GM18909 (cell line): ENCODE data around the gene SPEN.

ENCODE experiments used
- ATAC-seq: cut with Tn5 transposase; IDR thresholded peaks from one replicate; pipeline ENCODE4 v1.9.1; 2021; ENCODE audit warnings: mild to moderate bottlenecking; ENCODE audit not compliant: unreplicated experiment, poor library complexity

Gene SPEN

DNA sequence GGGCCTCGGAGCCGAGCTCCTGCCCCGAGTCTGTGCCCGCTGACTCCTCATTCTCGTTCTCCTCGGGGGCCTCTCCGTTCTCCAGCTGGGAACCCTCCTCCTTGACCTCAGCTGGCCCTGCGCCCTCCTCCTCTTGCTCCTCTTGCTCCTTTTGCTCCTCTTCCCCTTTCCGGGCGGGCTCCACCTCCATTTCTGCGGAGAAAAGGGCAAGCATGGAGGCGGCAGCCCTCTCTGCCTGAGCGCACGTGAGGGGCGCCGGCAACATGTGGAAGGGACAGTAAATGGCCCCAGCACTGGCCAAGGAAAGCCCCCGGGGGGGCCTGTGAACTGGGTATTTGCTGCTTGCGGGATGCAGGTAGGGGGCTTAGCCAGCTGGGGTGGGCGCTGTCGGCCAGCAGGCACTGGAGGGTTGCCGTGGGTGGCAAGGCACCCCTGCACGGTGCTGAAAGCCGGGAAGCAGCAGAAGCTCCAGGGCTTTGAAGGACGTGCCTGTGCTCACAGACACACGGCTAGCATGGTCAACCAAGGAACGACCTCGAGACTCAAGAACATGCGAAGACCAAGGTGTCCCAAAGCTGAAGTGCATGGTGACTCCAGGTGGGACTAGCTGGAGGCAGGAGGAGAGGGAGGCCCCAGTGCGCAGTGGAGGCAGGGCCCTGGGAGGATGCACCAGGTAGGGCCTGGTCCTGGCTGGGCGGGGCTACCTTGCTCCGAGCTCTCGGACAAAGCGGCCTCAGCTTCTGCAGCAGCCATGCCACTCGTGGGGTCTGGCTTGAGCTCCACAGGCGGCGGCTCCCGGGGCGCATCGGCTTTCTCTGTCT is 97.7 kb downstream of the SPEN start:
- ATAC-seq: no peak

DNA sequence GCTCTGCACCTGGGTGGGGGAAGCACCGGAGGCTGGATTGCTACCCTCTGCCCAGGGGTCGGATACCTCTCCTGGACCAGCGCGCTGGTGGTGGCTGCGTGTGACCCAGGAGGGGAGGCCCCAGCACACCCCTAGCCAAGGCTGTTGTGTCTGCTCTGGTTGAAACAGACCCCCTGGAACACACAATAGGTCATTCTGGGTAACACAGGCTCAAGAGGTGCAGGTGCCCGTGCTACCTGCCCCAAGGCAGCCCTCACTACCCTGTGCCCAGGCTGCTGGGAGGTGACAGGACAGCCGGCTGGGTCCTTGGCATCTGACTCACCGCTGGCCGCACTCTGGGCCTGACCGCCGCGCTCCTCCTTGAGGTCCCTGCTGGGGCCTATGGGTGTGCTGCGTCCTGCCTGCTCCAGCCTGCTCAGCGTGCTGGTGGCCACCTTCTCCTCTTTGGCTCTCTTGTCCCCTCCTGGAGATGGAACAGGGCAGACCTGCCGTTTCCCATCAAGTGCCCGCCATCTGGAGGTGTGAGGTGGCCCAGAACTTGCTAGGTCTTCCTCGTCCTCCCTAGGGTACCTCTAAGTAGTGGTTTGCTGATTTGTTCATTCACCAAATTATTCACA is 98.4 kb downstream of the SPEN start:
- no peak for ATAC-seq

DNA sequence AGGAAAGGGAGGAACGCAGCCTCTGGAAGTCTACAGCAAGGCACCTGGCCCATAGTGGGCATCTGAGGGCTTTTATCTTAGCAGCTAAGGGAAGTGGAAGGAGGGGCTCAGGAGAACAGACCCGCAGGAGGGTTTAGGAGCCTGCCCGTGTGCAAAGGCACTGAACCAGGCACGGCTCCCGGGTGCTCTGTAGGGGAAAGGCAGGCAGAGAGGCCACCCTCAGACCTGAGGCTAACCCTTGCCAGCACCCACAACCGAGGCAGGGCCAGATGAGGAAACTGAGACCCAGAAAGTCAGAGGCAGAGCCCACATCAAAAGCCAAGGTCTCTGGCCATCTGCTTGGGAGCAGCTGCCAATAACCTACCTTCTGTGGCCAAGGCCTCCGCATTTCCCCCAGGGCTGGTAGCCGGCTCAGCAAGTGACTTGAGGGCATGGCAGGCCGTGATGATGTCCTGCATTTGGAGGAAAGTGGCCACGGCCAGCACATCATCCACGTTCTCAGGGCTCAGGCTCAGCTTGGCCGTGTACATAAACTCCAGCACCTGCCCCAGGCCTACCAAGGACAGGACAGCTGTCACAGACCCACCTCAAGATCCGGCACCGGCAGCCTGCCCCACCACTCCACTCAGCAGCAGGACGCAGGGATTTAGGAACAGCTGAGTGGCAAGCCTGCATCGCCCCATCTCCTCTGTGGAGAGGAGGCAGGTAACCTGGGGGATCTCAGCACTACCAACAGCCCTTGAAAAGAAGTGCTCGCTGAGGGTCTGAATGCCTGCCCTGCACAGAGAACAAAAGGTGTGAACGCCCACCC is 99.3 kb downstream of the SPEN start:
- ATAC-seq: no peak

DNA sequence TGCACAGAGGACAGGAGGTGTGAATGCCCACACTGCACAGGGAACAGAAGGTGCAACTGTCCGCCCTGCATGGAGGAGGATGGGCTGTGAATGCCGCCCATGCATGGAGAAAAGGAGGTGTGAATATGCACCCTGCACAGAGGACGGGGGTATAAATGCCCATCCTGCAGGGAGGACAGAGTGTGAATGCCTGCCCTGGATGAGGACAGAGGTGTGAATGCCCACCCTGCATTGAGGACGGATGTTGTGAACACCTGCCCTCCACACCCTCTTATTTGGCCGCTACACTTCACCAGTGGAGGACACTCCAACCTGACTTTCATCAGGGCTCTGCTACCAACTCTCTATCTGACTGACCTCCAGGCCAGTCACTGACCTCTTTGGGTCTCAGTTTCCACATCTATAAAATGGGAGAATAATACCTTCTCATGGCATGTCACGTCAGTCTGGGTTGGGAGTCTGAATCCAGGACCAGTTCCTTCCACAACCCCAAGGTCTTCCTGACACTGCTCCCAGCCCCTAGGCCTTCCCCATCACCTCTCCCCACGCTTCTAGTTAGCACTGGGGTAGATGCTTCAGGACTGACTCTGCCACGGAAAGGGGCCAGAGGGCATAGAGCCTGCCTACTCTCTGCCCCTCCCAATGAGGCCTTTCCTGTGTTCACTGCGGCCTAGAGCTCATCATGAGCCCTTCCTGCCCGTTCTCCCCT is 100.0 kb downstream of the SPEN start:
- ATAC-seq: no peak

DNA sequence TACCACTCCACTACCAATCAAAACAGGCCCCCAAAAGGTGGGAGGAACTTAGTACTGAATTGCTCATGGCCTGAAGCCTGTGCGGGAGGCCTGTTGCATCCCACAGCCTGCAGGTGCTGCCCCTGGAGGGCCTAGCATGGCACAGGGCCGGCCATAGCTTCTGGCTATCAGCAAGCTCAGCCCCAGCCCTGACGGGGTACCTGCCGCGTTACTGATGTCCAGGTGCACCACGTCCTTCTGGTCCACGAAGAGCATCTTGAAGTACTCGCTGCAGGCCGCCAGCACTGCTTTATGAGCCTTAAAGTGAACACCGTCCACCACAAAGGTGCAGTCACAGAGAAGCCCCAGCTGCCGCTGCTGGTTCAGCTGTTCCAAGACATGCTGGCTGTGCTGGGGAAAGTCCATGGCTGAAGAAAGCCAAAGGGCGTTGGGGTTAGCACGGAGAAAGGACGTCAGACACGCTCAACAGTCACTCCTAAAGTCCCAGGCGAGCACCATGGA is 100.6 kb downstream of the SPEN start:
- ATAC-seq: no peak

DNA sequence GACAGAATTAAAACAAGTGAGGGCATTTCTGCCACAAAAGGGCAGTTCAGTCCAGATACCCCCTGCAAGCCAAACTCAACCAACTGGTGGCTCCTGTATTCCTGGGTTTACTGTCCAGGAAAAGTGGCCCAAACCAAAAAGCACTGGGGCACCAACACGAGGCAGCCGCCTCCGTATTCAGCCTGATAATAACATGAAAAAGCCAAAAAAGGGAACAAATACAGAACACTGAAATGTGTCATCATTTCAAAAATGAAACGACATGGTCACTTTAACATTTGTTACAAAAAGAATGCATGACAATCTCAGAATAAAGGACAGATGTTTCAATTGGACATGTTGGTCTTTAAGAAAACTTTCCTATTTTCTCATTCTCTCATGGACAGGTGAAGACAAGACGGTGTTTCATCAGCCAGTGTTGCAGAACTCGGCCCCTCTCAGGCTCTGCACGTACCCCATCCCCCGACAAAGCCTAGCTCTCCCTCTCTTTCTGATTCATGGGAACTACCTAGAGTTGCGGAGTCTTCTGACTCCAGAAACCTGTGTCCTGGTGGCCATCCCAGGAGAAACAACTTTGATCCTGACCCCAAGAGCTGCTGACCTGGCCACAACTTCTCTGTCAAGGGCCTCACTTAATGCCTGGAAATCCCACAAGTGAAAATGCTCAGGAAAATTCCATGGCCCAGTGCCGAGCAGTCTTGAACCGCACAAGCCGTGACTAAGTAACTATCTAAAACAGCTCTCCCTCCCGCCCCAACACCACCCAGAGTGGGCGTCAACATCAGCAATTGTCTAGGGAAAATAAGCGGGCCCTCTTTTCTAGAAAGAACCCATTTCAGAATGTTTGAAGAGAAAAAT is 101.3 kb downstream of the SPEN start:
- ATAC-seq: peak; percentile 11

DNA sequence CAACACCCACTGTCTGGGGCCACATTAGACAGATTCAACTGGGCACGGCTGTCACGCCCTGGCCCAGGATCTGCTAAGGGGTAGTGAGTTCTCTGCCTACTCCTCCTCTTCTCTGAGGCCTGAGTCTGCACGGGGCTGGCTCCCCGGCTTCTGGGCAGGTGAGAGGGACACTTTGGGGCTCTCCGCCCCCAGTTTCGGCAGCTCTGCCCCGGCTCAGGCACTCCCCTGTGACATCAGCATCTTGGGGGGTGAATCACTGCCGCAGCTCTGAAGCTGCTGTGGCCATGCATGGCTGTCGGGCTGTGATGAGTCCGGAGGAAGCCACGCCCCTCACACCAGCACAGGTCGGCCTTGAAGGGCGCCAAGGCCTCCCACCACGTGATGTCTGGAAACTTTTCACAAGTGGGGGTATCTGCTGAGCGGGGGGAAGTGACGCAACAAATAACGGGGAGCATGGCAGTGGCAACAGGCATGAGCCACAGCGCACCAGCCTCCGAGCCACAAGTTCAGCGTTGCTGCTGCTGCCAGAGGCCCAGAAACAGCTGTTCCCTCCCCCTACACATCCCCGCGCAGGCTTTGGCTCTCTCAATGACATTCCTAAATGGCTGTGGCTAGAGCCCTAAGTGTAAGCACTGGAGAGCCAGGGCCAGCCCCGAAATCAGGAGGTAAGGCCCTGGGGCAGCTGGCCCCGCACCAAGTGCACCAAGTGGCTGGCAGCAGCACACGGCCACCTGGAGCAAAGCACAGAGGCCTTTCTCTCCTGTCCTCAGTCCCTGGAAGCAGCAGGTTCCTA is 102.1 kb downstream of the SPEN start:
- ATAC-seq: peak; percentile 54

DNA sequence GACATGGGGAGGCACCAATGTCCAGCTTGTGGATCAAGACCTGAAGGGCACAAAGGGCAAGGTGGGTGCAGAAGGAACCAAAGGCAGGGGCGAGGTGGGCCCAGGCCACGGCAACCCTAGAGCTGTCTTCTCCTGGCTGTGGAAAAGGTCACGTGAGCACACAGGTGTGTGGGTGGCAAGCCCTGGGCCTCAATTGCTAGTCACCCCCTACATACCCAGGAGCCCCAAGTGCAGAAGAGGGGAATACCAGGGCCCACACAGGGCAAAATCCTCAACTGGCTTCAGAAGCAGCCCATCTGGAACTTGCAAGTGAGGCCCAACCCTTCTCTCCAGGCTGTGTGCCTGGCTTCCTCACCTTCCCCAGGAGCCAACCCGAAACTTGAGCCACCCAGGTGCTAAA is 102.8 kb downstream of the SPEN start:
- ATAC-seq: no peak

DNA sequence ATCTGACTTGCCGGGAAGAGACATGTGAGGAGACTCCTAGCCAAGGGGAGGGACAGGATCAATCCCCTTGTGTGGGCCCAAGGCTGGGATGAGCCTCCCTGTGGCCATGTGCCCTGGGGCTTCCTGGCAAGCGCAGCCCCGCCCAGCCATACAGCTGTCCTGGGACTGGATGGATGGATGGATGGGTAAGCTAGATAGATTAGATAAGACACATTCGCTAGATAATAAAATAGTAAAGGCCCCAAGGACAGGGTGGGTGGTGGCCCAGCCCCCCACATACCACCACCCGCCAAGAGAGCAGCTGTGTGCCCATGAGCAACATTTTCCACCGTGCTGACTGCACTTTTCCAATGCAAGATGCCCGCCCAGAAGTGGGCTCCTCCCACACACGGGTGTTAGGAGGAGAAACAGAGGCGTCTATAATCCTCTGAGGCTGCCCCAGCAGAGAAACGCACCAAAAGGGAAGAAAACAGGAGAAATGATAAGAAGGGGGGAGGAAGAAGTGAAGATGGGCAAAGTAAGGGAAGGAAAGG is 103.3 kb downstream of the SPEN start:
- ATAC-seq: no peak

DNA sequence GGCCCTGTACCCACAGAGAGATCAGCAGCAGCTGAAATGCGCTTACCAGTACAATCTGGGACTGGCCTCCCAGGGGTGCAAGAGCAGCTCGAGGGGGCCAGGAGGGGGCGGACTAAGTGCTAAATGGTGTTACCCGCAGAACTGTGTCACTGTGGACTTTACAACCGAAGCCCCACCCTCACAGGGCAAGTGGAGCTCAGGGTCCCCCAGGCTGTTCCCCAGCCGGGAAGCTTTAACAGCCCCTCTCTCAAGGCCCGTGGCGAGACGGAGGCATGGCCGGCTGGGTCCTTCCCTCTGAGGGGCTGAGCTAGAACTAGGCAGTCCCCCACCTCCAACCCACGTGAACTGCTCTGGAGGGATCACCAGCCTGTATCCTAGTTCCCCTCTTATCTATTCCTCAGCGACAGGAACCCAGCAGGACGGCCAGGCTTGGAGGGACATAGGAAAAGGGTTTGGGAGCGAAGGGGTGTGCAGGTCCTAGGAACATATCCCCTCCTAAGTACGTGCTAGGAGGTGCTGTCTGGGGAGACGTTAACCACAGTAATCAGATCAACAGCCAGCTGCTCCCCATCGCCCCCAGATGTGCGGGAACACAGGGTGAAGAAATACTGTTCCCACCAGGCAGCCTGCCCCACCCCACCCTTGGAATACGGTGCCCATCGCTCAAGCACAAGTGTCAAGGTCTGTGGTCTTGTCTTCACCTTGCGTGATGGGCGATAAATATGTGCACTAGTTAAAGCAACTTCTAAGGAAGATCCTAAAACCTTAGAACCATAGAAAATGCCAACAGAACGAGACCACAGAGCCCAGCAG is 104.0 kb downstream of the SPEN start:
- ATAC-seq: no peak

DNA sequence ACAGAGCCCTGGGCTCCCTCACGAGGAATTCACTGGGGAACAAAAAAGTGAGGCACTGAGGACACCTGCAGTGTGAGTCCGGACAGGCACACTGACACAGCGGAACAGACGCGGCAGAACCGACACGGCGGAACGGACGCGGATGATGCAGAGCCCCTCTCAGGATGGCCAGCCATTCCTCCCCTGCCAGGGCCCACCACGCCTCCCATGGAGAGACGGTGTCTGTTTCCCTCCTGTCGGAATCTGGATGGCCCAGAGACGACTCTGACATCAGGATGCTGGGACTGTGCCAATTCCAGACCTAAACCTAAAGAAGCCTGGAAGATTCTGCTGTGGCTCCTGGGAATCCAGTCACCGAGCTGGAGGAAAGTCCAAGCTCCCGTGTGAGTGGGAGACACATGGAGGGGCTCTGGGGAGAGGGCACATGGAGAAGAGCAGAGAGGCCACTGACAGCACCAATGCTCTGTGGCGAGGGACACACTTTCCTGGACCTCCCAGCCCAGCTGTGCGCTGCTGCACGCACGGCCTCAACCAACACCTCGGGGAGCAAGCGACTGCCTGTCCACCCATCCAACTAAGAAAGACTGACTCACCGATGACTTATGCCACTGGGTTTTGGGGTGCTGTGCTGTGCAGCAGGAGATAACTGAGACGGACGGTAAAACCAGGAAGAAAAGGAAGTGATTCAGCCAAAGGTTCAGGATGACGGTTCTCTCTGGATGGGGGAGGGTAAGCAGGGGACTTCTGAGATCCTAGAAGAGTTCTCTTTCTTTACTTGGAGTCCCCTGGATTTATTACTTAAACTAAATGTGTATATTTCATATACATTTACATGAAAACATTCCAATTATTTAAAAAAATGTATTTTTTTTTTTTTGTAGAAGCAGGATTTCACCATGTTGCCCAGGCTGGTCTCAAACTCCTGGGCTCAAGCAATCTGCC is 105.1 kb downstream of the SPEN start:
- no peak for ATAC-seq

DNA sequence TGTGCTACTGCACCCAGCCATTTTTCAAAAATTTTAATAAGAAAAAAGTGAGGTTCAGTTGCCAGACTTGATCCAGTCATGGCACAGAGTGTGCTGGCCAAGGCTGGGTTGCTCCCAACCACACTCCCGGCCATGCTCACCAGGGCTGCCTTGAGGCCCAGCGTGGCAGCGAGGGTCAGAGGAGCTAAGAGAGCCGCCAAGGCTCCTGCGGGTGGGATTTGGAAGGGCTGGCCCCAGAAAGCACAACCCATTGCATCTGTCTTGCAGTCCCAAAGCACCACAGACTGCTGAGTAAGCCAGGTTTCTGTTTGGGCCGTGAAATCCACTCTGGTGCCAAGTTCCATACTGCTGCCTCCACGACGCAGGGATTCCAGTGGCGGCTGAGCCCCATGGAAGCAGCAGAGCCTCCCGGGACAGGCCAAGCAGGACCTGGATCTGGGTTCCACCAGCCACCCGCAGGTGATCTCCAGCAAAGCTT is 105.8 kb downstream of the SPEN start:
- ATAC-seq: no peak

DNA sequence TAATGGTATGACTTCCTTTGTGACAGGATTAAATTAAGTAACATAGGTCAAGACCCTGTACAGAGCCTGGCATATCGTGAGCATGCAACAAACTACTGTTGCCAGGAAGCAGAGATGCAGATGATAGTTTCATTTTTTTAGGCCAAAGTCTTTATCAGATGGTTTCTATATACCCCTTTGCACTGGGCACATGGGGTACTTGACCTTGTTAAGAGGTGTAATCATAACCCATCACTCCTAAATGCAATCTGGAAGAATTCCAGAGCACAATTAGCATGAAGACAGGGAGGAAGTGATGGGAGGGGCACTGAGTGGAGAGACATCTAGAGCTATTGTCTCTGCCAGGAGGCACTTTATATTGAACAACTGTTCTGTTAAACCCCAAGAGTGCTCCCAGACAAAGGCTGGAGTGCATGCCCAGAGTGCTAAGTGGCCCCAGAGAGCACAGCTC is 106.3 kb downstream of the SPEN start:
- no peak for ATAC-seq

DNA sequence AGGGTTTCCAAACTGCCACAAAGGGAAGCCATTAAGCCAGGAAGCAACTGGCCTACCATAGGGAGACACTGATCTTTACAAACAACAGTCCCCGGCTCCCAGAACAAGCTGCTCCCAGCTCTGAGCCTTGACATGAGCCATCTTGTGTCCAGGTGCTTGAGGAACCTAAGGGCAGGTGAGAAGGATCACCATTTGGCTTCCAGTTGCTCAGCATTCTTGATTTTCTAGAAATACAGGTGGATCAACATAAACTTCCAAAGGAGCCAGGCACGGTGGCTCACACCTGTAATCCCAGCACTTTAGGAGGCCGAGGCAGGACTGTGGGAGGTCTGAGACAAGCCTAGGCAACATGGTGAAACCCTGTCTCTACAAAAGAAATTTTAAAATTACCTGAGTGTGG is 106.8 kb downstream of the SPEN start:
- no peak for ATAC-seq

DNA sequence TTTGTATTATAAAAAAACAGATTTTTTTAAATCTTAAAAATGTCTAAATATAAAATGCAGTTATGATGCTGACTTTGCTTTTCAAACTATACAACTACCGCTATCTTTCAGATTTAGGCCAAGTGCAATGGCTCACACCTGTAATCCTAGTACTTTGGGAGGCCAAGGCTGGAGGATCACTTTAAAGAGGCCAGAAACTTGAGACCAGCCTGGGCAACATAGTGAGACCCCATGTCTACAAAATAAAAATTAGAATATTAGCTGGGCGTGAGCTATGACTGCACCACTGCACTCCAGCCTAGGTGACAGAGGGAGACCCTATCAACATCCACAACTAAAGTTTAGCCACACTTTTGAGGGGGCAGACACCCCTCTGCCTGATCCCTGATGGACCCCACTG is 108.0 kb downstream of the SPEN start:
- no peak for ATAC-seq

DNA sequence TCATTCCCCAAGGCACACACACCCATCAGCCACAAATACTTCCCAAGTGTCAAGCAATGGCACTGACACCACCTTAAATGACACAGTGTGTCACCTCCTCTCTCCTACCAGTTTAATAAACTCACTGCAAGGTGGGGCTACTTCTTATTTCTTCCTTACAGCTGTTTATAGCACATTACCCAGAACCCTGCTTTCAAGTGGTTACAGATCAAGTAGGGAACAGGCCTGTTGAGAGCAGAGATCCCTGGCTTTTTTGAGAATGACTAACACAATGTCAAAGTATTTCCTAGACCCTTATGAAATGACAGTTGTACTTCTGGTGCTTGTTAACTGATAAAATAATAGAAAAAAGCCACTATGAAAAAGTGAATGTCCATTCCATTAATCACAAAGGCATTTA is 108.6 kb downstream of the SPEN start:
- ATAC-seq: no peak
